Peyer's patch (tissue), 4 donors: ENCODE results near the gene ATG7.
"Not testable (repeated sequence)": the region's sequence is repeated elsewhere in the genome, so short reads cannot be mapped to it uniquely, and the experiment has no call there.

Experiments used
- CTCF ChIP-seq, 6 experiments: fragments of 450-650 bp in 4 of 6; fragments of 200-600 bp in 2 of 6; sonication (generic) in 1 of 6; IDR thresholded peaks; one replicate each; pipeline ENCODE4 v1.5.1; 2017 to 2019; ENCODE audit warnings: antibody characterized with exemption in 6 of 6, mild to moderate bottlenecking in 3 of 6, moderate library complexity in 1 of 6
- POLR2A ChIP-seq, 2 donors: fragments of 450-650 bp; IDR thresholded peaks; one replicate each; pipeline ENCODE4 v1.5.1; 2017; ENCODE audit warnings: antibody characterized with exemption in 2 of 2, mild to moderate bottlenecking in 2 of 2, moderate library complexity in 2 of 2

- TF ChIP-seq CTCF, POLR2A (IDR thresholded peaks at IDR 0.05): not testable (repeated sequence)
These were observed 253.9 kb downstream of the ATG7 start for GRCh38 chr3:11526121-11526520.
